GM21576 (cell line): Measurements from ENCODE around the gene INIP.

Source experiments
- ATAC-seq: cut with Tn5 transposase; IDR thresholded peaks from one replicate; pipeline ENCODE4 v1.9.1; 2021; ENCODE audit warnings: mild to moderate bottlenecking, moderate library complexity; ENCODE audit not compliant: unreplicated experiment

Gene INIP, protein sequence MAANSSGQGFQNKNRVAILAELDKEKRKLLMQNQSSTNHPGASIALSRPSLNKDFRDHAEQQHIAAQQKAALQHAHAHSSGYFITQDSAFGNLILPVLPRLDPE

DNA sequence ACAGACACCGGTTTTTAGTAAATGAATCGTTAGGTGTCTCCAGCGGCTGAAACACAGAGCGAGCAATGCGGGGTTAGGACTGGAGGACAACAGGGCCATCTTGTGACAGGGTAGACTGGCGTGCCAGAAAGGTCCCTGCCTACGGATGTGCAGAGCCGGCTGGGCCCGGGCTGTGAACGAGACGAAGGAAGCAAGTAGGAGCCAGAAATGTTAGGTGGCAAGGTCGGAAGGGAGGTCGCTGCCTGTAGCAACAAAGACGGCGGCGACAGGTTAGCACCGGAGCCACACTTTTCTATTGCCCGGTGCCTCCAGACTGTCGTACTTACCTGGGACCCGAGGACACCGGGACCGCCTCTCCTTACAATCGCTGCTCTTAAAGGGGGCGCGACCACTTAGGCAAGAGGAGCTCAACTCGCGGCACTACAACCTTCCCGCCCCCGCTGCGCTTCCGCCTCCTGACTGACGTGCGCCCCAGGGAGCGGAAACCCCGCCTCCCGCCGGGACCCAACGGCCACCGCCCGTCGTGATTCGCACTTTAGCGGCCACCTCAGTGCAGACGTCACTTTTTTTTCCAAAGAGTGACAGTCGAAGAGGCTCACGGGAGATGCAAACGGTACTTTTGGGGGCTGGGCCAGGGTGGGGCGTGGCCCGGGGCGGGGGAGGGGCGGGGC is at the start of gene INIP:
TSS of gene INIP (minus strand) at position 457 of the 671 bp plus-strand sequence. CDS start 1,632 bp downstream, outside the sequence.
- ATAC-seq: peak; percentile 92

DNA sequence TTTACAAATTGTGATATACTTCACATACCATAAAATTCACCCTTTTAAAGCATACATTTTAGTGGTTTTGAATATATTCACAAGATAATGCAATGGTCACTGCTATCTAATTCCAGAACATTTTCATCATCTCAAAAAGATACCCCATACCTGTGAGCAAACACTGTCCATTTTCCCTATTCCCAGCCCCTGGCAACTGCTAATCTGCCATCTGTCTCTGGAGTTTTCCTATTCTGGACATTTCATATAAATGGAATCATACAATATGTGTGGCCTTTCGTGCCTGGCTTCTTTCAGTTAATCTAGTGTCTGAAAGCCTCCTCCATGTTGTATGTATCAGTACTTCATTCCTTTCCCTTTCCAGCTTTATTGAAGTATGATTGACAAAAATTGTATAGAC is 47.4 kb upstream of the INIP start:
- ATAC-seq: no peak

DNA sequence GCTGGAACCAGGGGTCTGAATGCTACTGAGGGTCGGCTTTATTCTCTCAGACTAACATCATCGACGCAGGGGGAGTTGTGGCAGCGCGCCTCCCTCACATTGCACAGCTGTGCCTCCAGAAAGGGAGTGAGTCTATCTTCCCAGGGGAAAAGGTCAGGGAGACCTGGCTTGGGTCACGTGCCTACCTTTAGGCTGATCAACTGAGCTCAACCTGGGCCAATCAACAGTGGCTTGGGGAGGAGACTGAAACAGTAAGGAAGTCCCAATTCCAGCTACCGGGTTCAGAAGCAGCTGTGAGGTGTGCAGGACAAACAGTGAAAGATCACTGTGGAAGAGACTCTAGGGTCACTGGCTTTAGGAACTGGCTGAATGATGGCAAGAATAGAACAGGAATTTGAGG is 46.9 kb upstream of the INIP start:
- no peak for ATAC-seq

DNA sequence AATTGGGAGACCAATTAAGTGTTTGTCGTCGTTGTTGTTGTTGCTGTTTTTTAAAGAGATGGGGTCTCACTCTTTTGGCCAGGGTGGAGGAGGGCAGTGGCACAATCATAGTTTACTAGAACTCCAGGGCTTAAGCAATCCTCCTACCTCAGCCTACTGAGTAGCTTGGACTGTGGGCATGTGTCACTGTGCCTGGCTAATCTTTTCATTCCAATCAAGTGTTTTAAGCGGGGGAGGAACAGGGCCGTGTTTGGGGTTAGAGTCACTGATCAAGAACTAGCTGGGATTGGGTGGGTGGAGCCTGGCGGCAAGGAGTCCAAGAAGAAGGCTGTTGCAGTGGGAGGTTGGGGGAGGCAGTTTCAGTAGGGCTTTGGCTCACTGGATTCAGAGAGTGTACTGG is 46.4 kb upstream of the INIP start:
- no peak for ATAC-seq

DNA sequence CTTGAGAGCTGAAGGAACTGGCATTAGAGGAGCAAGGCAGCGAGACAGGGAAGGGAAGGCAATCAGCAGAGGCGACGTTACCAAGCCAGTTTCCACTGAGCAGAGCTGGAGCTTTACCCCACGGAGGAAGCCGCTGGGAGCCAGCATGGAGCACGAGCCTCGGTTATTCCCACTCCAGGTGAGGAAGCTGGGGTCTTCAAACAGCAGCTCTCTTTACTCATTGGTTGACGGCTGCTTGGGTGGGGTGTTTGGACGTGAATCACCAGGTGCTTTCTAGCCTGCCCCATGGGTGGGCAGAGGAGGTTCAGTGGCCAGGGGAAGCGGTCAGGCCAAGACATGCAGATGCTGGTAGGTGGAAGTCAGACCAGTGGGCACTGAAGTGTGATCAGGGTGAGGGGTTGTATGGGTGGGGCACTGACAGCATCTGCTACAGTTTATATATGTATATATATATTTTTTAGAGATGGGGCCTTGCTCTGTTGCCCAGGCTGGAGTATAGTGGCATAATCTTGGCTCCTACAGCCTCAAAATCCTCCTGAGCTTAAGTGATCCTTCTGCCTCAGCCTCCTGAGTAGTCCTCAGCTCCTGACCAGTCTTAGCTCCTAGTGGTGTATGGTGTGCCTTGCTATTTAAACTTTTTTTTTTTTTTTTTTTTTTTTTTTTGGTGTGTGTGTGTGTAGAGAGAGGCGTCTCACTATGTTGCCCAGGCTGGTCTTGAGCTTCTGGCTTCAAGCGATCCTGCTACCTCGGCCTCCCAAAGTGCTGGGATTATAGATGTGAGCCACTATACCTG is 45.0 kb upstream of the INIP start:
- ATAC-seq: no peak

DNA sequence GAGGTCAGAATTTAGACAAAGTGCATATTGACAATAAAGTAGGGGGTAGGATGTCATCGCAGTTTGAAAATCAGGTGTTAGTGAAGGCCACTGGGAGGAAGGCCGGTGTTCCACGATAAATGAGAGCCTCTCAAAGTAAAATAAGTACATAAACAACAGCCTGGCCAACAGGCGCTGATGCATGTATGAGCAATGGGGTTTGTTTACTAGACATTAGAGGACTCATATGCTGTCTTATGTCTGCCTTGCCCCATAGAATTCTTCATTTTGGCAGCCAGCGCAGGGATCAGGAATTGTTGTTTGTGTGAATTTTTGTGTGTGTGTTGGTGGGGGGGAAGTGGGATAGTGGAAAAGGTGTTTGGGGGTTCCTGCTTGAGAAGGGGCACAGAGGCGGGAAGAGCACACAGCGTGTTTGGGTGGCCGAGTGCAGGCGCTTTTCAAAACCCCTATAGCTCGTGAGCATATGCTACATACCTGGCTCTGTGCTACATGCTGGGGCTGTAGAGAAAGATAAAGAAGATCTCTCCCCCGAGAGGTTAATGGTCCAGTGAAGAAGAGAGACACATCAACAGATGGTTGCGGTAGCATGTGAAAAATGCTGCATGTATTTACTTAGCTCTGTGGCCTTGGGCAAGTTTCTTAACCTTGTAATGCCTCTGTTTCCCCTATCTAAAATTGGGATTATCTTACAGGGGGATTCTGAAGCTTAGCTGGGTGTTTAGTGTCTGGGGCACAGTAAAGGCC is 44.2 kb upstream of the INIP start:
- ATAC-seq: no peak

DNA sequence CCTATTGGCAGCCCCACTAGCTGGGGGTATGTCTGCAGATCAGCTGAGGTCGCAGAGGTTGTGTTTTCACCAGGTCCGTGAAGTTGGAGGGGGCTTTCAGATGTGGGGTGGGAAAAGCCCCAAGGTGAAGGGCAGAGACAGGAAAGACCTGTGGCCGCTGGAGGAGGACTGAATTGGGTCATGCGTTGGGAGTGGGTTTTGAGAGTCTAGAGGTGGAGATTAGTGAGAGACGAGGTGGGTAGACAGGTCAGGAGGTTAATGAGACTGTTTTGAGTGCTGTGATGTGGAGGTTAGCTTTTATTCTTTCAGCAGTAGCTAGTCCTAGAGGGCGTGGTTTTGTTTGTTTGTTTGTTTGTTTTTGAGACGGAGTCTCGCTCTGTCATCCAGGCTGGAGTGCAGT is 42.9 kb upstream of the INIP start:
- no peak for ATAC-seq

DNA sequence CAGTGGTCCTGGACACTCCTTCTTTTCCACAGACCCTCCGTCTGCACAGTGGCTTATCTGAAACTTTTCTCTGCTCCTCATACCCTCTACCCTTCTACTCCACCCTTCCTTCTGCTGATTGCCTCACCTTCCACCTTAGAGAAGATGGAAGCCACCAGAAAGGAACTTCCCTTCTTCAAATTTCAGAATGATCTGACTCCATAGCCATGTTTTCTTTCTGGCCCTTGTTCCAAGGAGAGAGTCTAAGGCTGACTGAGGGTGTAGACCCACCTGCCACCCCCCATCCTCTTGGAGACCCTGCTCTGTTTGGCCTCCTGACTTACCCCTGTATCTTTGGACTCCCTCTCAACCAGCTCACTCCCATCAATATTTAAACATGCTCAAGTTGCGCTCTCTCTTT is 40.0 kb upstream of the INIP start:
- no peak for ATAC-seq

DNA sequence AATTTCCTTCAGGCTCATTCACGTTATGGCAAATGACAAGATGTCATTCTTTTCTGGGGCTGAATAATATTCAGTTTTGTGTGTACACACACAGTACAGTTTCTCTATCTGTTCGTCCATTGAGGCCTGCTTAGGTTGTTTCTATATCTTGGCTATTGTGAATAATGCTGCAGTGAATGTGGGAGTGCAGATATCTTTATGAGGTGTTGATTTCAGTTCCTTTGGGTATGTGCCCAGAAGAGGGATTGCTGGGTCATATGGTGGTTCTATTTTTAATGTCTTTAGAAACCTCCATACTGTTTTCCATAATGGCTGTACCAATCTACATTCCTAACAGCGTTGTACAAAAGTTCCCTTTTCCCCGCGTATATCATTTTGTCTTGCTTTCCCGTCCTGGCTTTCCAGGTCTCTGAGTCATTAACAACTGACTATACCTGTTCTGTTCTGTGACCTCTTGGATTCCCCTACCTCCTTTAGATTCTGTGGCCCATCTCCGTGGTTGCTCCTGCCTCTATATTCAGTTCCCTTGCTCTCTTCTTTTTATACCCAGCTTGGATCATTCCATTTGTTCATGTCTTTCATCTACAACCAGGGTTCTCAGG is 39.5 kb upstream of the INIP start:
- no peak for ATAC-seq

DNA sequence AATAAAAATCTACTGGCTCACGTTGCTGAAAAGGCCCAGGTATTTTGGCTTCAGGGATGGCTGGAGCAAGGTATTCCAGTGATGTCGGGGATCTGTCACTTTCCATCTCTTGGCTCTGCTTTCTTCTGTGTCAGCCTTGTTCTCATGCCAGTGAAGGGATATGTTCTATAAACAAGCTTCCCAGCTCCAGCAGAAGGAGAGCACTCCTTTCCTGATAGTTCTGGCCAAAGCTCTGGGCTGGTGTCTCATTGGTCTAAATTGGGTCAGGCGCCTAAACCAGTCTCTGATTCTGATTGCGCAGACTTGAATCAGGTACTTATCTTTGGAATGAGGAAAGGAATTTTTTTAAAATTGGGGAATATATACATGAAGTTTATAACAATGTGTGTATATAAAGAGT is 37.8 kb upstream of the INIP start:
- ATAC-seq: no peak

DNA sequence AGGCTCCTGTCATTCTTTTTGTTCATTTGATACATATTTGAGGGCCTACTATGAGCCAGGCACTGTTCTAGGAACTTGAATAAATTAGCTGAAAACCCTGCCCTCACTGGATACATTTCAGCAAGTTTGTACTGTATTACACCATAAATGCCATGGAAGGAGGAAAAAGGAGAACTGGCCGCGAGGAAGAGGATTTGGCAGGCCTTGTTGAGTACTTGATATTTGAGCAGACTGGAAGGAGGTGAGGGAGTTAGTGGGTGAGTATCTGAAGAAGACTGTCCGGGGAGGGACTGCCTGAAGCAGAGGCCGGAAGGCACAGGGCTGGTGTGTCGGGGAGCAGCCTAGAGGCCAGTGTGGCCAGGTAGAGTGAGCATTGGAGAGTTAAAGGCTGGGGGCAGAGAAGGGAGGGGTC is 37.1 kb upstream of the INIP start:
- no peak for ATAC-seq

DNA sequence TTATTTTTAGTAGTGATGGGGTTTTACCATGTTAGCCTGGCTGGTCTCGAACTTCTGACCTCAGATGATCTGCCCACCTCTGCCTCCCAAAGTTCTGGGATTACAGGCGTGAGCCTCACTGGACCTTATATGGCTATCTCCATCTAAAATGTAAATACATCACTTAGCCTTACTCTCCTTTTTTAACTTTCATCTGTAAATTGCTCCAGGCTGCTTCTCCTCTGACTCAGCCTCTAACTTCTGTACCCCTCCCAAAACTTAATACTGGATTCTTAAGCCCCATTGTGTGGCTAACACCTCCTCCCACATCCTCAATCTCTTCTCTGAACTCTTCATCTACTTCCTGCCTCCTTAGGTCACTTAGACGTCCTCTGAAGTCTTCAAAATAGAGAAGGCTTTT is 36.7 kb upstream of the INIP start:
- no peak for ATAC-seq

DNA sequence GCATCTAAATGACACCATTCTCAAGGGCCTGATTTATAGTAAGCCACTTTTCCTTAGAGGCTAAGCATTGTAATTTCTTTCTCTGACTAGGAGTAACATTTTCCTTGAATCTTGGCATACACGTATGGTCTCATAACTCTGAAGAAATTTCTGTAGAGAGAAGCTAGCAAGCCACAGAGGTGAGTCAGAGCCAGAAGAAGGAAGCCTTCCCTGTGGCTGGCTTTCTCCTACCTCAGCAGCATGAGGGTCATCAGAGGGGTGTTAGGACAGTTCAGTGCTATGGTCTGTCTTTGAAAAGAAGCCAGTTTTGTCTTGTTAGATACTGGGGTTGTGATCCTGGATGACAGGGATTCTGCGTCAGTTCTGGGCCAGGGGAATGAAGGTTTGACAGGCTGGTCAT is 35.8 kb upstream of the INIP start:
- ATAC-seq: no peak

DNA sequence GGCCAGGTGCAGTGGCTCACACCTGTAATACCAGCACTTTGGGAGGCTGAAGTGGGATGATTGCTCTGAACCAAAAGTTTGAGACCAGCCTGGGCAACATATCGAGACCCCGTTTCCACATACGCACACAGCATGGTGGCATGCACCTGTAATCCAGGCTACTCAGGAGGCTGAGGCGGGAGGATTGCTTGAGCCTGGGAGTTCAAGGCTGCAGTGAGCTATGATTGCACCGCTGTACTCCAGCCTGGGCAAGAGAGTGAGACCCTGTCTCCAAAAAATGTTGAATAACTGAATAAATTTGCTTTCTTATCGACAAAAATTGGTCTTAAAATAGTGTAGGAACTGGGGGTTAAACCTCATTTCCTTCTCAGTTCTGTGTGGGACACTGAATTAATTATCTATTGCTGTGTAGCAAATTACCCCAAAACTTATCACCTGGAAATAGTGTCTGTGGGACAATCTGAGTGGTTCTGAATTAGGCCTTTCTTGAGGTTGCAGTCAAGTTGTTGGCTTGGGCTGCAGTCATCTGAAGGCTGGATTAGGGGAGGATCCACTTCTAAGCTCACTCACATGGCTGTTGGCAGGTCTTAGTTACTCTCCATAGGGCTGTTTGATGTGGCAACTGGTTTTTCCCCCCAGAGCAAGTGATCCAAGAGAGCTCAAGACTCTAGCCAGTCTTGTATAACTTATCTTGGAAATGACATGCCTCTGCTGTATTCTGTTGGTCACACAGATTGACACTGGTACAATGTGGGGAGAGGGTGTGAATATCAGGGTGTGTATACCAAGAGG is 34.6 kb upstream of the INIP start:
- ATAC-seq: no peak

DNA sequence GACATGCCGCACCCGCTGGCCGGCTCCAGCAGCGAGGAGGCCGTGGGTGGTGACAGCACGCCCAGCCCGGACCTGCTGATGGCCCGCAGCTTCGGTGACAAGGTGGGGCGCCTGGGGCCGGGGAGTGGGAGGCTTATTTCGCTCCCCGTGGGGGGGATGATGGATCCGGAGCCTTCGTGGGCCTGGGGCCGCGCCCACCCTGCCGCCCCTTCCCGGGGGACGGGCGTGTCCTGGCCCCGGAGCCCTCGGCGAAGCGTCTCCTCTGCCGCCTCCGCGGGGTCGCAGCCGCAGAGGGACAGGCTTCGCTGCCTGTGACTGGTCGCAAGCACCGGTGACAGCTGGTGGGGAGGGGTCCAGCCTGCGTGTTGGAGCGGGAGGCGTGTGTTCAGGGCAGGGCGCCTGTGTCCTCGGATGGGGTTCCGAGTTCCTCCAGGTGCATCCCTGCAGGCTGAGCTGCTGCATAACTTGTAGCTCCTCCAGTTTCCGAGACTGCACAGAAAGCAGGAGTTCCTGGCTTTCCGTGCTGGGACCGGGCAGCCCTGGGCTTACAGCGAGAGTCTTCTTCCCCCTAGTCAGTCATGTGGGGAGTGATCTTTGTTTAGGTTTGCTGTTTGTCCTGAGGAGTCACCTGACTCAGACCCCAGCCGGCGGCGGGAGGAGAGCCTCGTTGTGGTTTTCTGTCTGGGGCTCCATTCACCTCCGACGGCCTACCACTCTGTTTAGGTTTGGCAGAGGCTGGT is 33.3 kb upstream of the INIP start:
- ATAC-seq: peak; percentile 30

DNA sequence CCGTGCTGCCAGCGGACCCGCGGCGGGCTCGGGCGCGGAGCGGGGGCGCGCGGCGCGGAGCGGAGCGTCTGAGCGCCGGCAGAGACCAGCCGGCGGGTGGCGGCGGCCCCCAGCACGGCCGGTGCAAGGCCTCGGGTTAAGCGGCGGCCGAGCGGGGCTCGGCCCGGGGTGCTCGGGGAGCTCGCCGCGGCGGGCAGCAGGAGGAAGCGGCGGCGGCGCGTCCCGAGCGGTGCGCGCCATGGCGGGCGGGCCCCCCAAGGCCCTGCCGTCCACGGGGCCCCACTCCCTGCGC is 32.8 kb upstream of the INIP start:
- no peak for ATAC-seq

DNA sequence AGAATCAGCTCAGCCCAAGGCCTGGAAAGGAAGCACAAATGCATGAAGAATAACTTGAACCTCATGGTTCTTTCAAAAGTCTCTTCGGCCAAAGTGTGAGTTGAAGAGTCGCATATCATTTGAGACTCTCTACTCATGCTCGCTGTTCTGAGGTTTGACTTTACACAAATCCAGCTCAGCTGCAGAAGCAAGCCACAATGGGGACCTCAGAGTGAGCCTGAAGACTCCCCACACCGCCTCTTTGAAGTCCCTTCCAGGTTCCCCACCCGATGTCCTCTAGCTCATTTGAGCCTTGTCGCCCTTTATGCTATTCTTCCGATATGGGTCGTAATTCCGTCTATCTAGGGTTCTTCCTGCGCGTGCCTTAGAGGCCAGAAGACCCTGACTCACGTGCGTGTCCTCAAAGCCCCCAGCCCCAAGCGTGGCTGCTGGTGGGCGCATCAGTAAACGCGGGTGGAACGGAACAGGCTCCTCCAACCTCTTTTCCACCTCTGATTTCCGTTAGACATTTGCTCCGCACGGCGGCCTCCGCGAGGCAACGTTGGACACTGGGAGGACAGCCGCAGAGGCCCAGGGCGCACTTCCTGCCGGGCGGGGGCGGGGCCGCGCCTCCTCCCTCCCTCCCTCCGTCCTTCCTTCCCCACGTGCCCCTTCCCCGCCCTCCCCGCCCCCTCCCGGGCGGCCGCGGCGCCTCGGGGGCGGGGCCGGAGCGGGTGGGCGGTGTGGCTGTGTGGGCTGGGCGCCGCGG is 32.3 kb upstream of the INIP start, which contains the start of gene SNX30:
TSS of gene SNX30 (plus strand) at position 745 of the 748 bp plus-strand sequence. CDS start 242 bp downstream, outside the sequence.
- ATAC-seq: peak; percentile 69

DNA sequence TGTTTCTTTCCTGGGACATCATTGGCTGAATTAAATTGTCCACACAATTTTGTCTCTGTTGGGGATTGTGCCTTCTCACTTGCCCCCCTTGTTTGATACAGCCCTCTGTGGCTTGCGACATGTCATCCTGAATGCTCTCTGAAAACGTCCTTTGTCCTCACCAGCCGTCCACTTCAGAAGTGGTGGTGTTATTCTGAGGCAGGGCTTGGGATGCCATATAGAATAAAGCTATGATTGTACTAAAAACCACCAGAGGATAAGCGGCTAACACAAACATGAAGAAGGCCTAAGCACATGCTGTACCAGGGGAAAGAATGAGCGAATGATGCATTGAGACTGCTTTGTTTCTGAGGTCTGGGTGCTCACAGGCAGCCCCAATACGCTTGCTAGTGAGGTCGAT is 29.2 kb upstream of the INIP start:
- ATAC-seq: no peak

DNA sequence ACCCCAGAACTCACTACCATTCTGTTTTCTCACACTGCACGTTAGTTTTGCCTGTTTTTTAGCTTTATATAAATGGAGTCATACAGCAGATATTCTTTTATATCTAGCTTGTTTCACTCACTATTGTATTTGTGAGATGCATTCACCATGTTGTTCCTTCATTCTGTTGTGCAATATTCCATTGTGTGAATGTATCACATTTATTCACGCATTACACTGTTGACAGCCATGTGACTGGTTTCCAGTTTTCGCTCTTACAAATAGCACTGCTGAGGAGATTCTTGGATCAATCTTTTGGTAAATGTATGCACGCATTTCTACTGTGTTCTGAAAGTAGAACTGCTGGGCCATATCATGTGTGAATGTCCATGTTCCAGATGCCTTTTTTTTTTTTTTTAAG is 26.3 kb upstream of the INIP start:
- no peak for ATAC-seq
